Adrenal gland (tissue), 12 donors: Measurements from ENCODE around the gene TAF11L6. TPM values are rescaled to one million over a fixed set of nuclear protein-coding genes. Genes with fewer than 3 reads are reported as not detected.
"Not testable (repeated sequence)": the region's sequence is repeated elsewhere in the genome, so short reads cannot be mapped to it uniquely, and the experiment has no call there.

Experiments used
- DNase-seq, 7 donors: peaks; one replicate each; pipeline ENCODE4 v3.0.0-alpha.2; 2019 to 2020
- H3K27ac ChIP-seq, 5 donors: fragments of 200-600 bp; sonication (generic) in 4 of 5; 1 replicate in 3 of 5; 2 replicates in 2 of 5; pipeline versions ENCODE4 v1.5.1 to v1.8.0; 2016 to 2020; ENCODE audit warnings: mild to moderate bottlenecking in 1 of 5
- H3K27me3 ChIP-seq: fragments of 200-600 bp; 2 replicates; pipeline ENCODE4 v1.8.0; 2021
- H3K36me3 ChIP-seq, 2 donors: fragments of 200-600 bp; replicated peaks in 1 of 2; 1 replicate in 1 of 2; 2 replicates in 1 of 2; pipeline versions ENCODE4 v1.5.1 to v1.8.0; 2018 to 2022
- H3K4me1 ChIP-seq, 2 donors: fragments of 200-600 bp; replicated peaks in 1 of 2; 1 replicate in 1 of 2; 2 replicates in 1 of 2; pipeline versions ENCODE4 v1.5.1 to v1.8.0; 2018 to 2021
- H3K4me3 ChIP-seq, 4 donors: fragments of 200-600 bp; sonication (generic) in 3 of 4; one replicate each; pipeline ENCODE4 v1.5.1; 2016 to 2018
- H3K9me3 ChIP-seq, 3 donors: fragments of 200-600 bp; sonication (generic) in 1 of 3; replicated peaks in 1 of 3; 1 replicate in 2 of 3; 2 replicates in 1 of 3; pipeline versions ENCODE4 v1.5.1 to v1.8.0; 2016 to 2021
- POLR2A ChIP-seq, 2 donors: fragments of 450-650 bp; IDR thresholded peaks; one replicate each; pipeline ENCODE4 v1.6.1; 2017; ENCODE audit warnings: antibody characterized with exemption in 2 of 2, mild to moderate bottlenecking in 2 of 2, moderate library complexity in 1 of 2
- WGBS, 4 donors: extraction: QIAGEN DNeasy Blood & Tissue Kit in 2 of 4; methylation state at CpG; one replicate each; pipeline versions ENCODE4 v1.1.5 to v1.1.7; 2013 to 2017; 5-methylcytosine and 5-hydroxymethylcytosine counted together
- intact Hi-C, 2 donors: fragments of 100-400 bp; cut with DNase I; formaldehyde crosslinking; loops; one replicate each; pipeline versions ENCODE4 v1.14.1 to v1.15.0; 2022 to 2023
- polyA plus RNA-seq, 3 donors: library from polyadenylated mRNA; stranded (reverse); fragments of 200-250 nt in 2 of 3; fragments of 350-450 nt in 1 of 3; fragmentation: Illumina TruSeq in 1 of 3; extraction: RNeasy Lipid Tissue Mini Kit (QIAGEN cat#74804) in 1 of 3; gene quantifications; one replicate each; pipeline ENCODE4 v1.2.3, GENCODE V29; 2013 to 2014
- total RNA-seq, 9 donors: library from RNA; depleted of rRNA in 4 of 9; stranded (reverse); fragments of >200 nt in 4 of 9; fragments of 120-200 nt in 1 of 9; fragmentation: NEBNext Ultra II Directional in 1 of 9; extraction: Animal tissue kit (Norgen Biotek cat#: 25700) in 1 of 9; gene quantifications; one replicate each; pipeline versions ENCODE4 v1.1.0 to v1.2.4, GENCODE V29; 2013 to 2023
- TF ChIP-seq, protein P1 (sequence below), 6 experiments: fragments of 450-650 bp in 4 of 6; fragments of 200-600 bp in 2 of 6; sonication (generic) in 1 of 6; IDR thresholded peaks; 1 replicate in 5 of 6; 2 replicates in 1 of 6; pipeline versions ENCODE4 v1.5.1 to v1.8.0; 2016 to 2021; ENCODE audit warnings: antibody characterized with exemption in 6 of 6, mild to moderate bottlenecking in 2 of 6, moderate library complexity in 1 of 6
- donor health status: healthy with polysubstance abuse.
- donor health status: Bipolar disorder and iron deficiency.
- donor health status: DM: yes; HTN: yes; CAD: no.
- donor health status: DM: no; HTN: no; CAD: no.
- donor health status: DM: no; HTN: no; CAD: no.
- donor health status: DM: yes; HTN: yes; CAD: no.

The TAF11L6 gene
- total and polyA plus RNA-seq, 12 donors = not detected

DNA sequence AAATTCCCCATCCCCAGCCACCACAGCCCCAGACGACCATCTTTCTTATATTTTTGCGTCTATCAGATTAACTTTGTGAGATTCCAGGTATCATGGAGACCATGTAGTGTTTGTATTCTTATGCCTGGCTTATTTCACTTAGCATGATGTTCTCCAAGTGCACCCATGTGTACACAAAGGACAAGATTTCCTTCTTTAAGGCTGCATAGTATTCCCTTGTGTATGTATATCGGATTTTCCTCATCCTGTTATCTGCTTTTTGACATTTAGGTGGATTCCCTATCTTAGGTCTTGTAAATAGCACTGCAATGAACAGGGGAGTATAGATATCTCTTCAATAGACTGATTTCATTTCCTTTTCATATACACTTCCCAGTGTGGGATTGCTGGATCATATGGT is 35.7 kb upstream of the TAF11L6 start:
- Histone ChIP-seq H3K36me3 (no peaks in the 10 kb centered on the region), H3K27me3 (no peaks in the 10 kb centered on the region), H3K4me1 (no peaks in the 10 kb centered on the region), H3K4me3 (no peak overlapping the region), H3K9me3 (no peaks in the 10 kb centered on the region), H3K27ac (no peak overlapping the region)
- WGBS, 4 donors = 81 to 89% (median 85%) methylated on average over 3 of the region's 3 CpGs
- intact Hi-C loops = no loop called here
- TF ChIP-seq POLR2A (IDR thresholded peaks at IDR 0.05) = no peak
- TF ChIP-seq, protein P1, sequence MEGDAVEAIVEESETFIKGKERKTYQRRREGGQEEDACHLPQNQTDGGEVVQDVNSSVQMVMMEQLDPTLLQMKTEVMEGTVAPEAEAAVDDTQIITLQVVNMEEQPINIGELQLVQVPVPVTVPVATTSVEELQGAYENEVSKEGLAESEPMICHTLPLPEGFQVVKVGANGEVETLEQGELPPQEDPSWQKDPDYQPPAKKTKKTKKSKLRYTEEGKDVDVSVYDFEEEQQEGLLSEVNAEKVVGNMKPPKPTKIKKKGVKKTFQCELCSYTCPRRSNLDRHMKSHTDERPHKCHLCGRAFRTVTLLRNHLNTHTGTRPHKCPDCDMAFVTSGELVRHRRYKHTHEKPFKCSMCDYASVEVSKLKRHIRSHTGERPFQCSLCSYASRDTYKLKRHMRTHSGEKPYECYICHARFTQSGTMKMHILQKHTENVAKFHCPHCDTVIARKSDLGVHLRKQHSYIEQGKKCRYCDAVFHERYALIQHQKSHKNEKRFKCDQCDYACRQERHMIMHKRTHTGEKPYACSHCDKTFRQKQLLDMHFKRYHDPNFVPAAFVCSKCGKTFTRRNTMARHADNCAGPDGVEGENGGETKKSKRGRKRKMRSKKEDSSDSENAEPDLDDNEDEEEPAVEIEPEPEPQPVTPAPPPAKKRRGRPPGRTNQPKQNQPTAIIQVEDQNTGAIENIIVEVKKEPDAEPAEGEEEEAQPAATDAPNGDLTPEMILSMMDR (IDR thresholded peaks at IDR 0.05) = no peak
- no peak for DNase-seq

GRCh38 chr5:17497446-17497845 is 31.0 kb upstream of the TAF11L6 start:
- intact Hi-C loops = no loop called here
- TF ChIP-seq POLR2A (IDR thresholded peaks at IDR 0.05) = no peak
- TF ChIP-seq, protein P1 (IDR thresholded peaks at IDR 0.05) = no peak
- Histone ChIP-seq H3K4me3 (no peak overlapping the region), H3K27ac (no peak overlapping the region), H3K27me3 (no peaks in the 10 kb centered on the region), H3K9me3 (no peaks in the 10 kb centered on the region), H3K36me3 (no peaks in the 10 kb centered on the region), H3K4me1 (no peaks in the 10 kb centered on the region)
- WGBS, 4 donors = 49 to 75% (median 68%) methylated on average over 4 of the region's 4 CpGs
- no peak for DNase-seq

GRCh38 chr5:17497931-17498330 is 30.5 kb upstream of the TAF11L6 start, which contains the start of gene TAF11L2:
TAF11L2 (plus strand) TSS chr5:17498231.
- H3K27me3 ChIP-seq, H3K9me3 ChIP-seq, H3K27ac ChIP-seq, intact Hi-C loops, H3K36me3 ChIP-seq, H3K4me1 ChIP-seq, H3K4me3 ChIP-seq, DNase-seq: not testable (repeated sequence)
- WGBS, 4 donors = 77 to 89% (median 86%) methylated on average over 8 of the region's 8 CpGs

DNA sequence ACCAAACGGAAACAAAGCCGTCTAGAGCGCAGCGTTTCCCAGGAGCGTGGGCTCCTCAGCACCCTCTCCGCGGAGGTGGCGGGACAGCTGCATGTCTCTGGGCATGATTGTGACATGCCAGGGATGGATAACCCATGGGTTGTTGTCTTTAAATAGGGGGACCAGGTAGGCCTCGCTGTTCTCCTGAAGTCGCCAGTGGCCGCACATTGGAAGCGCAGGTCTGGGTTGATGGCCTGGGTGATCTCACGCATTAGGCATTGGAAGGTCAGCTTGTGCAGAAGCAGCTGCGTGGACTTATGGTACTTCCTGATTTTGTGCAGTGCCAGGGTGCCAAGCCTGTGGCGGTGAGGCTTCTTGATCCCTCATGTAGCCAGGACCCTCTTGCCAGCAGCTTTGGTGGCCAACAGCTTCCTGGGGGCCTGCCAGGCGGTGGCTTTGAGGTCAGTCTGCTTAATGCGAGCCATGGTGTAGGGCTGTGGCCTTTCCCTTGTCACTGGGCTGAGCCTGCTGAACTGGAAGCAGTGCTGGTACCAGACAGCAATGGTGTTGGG is 16.6 kb upstream of the TAF11L6 start:
- TF ChIP-seq POLR2A (IDR thresholded peaks at IDR 0.05) = no peak
- TF ChIP-seq, protein P1 (IDR thresholded peaks at IDR 0.05) = no peak
- intact Hi-C loops = no loop called here

DNA sequence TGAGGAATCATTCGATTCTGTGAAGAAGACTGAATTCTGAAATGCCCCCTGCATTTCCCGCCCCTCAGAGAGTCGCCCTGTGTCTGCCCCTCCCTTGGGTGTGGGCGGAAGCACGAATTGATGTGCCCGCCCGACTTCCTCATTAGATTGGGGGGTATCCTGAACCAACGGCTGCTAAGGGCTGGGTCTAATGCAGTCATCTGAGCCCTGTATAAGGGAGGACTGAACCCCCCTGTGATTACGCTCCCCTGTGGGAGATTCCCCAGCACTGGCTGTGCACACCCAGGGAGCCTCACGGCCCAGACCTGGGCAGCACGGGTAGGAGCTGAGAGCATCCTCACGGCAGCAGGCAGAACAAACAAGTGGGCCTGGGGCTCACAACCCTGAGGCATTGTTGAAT is 10.9 kb upstream of the TAF11L6 start:
- H3K27ac ChIP-seq, intact Hi-C loops, H3K4me1 ChIP-seq, H3K9me3 ChIP-seq, H3K36me3 ChIP-seq, H3K27me3 ChIP-seq, H3K4me3 ChIP-seq: not testable (repeated sequence)
- DNase-seq = peak in 3 of 7 donors; percentile 25 to 32 (median 31)
- WGBS, 4 donors = 73 to 83% (median 82%) methylated on average over 8 to 12 of the region's 12 CpGs

More for the DNA sequence above, 16.6 kb upstream of the TAF11L6 start:
- no peaks in the 10 kb centered on the region for H3K9me3 ChIP-seq
- no peaks in the 10 kb centered on the region for H3K27me3 ChIP-seq
- DNase-seq = no peak
- H3K27ac ChIP-seq = no peak overlapping the region
- no peaks in the 10 kb centered on the region for H3K36me3 ChIP-seq
- no peaks in the 10 kb centered on the region for H3K4me1 ChIP-seq
- whole genome bisulfite sequencing, 4 donors = 83 to 90% (median 88%) methylated on average over 9 to 17 of the region's 17 CpGs
- no peak overlapping the region for H3K4me3 ChIP-seq

DNA sequence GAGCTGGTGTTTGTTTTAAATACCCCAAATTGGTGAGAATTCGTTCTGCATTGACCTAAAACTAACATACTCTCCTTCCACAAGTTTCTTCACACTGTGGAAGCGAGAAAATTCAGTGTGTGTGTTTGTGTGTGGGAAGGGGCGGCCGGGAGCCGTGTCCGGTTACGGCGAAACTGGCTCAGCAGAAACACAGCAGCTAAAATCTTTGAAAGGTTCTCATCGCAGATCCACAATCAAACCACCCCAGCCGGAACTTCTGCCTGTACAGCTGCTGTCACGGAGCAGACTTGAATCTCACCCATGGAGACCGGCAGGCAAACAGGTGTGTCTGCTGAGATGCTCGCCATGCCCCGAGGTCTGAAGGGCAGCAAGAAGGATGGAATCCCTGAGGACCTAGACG is 10.4 kb upstream of the TAF11L6 start, which contains the start of gene TAF11L3:
Gene TAF11L3 (plus strand): TSS at position 301 of the 400 bp plus-strand sequence.
- intact Hi-C loops, H3K27me3 ChIP-seq, H3K4me1 ChIP-seq, H3K27ac ChIP-seq, H3K4me3 ChIP-seq, H3K9me3 ChIP-seq, DNase-seq, H3K36me3 ChIP-seq: not testable (repeated sequence)
- WGBS, 4 donors = no CpG with 5 or more reads among the region's 15 CpGs

GRCh38 chr5:17519508-17519907 is 9.0 kb upstream of the TAF11L6 start:
- H3K9me3 ChIP-seq, H3K27me3 ChIP-seq, H3K4me1 ChIP-seq, H3K4me3 ChIP-seq, DNase-seq, H3K27ac ChIP-seq, H3K36me3 ChIP-seq, intact Hi-C loops: not testable (repeated sequence)
- WGBS, 4 donors = 87 to 88% (median 87%) methylated on average over 8 to 10 of the region's 14 CpGs

DNA sequence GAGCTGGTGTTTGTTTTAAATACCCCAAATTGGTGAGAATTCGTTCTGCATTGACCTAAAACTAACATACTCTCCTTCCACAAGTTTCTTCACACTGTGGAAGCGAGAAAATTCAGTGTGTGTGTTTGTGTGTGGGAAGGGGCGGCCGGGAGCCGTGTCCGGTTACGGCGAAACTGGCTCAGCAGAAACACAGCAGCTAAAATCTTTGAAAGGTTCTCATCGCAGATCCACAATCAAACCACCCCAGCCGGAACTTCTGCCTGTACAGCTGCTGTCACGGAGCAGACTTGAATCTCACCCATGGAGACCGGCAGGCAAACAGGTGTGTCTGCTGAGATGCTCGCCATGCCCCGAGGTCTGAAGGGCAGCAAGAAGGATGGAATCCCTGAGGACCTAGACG is 7.0 kb upstream of the TAF11L6 start, which contains the start of gene TAF11L4:
Gene TAF11L4 (plus strand): TSS at position 301 of the 400 bp plus-strand sequence.
- H3K36me3 ChIP-seq, H3K9me3 ChIP-seq, intact Hi-C loops, H3K27ac ChIP-seq, H3K4me3 ChIP-seq, H3K4me1 ChIP-seq, H3K27me3 ChIP-seq, DNase-seq: not testable (repeated sequence)
- WGBS, 4 donors = no CpG with 5 or more reads among the region's 15 CpGs
